Measurements from ENCODE around the gene SLC39A11.

- TF ChIP-seq CTCF (IDR thresholded peaks at IDR 0.05; ENCODE audit: insufficient read depth, low read depth, low read length) (no peak), EZH2 (IDR thresholded peaks at IDR 0.05; ENCODE audit: insufficient read depth, low read length) (no peak)
Observed at GRCh38 chr17:72813481-72813880, 279.0 kb downstream of the SLC39A11 start.

All from astrocyte (in vitro differentiated cells and primary cell).